HL-60 (cell line): ENCODE data around the gene STS.

Experiments used
- DNase-seq, 2 experiments: peaks; one replicate each; pipeline ENCODE4 v3.0.0-alpha.2; 2010 to 2020; ENCODE audit warnings: low read depth in 1 of 2, low spot score in 1 of 2
- H3K27ac ChIP-seq: fragments of 250-450 bp; sonication (Bioruptor Pico); replicated peaks from 2 replicates; pipeline ENCODE4 v1.5.1; 2020; ENCODE audit warnings: mild to moderate bottlenecking, moderate library complexity
- H3K27me3 ChIP-seq: fragments of 250-450 bp; sonication (Bioruptor Pico); 2 replicates; pipeline ENCODE4 v1.5.1; 2021; ENCODE audit warnings: mild to moderate bottlenecking, moderate library complexity; ENCODE audit not compliant: insufficient read depth, poor library complexity, severe bottlenecking
- H3K4me3 ChIP-seq: replicated peaks from 2 replicates; pipeline ENCODE4 v1.5.1; 2011; ENCODE audit warnings: mild to moderate bottlenecking, control low read depth, low read length; ENCODE audit not compliant: insufficient read depth
- CTCF ChIP-seq: IDR thresholded peaks from one replicate; pipeline ENCODE4 v1.5.1; 2011; ENCODE audit warnings: low read length, control low read depth, inconsistent platforms; ENCODE audit not compliant: insufficient read depth
- GABPA ChIP-seq: IDR thresholded peaks from 2 replicates; pipeline ENCODE4 v1.6.1; 2012; ENCODE audit warnings: low read depth
- POLR2AphosphoS5 ChIP-seq: IDR thresholded peaks from 2 replicates; pipeline ENCODE4 v1.6.1; 2012; ENCODE audit warnings: low read depth
- REST ChIP-seq: IDR thresholded peaks from 2 replicates; pipeline ENCODE4 v1.6.1; 2012; ENCODE audit warnings: low read depth; ENCODE audit not compliant: insufficient replicate concordance
- SPI1 ChIP-seq: IDR thresholded peaks from 2 replicates; pipeline ENCODE4 v1.6.1; 2012; ENCODE audit warnings: low read depth, mild to moderate bottlenecking, borderline replicate concordance

STS gene

GRCh38 chrX:7143076-7143475 lies 4.4 kb upstream of the STS start:
- Histone ChIP-seq H3K4me3 (no peak overlapping the region), H3K27ac (no peak overlapping the region), H3K27me3 (no peaks in the 10 kb centered on the region)
- no peak for TF ChIP-seq REST
- TF ChIP-seq SPI1: no peak
- no peak for TF ChIP-seq GABPA
- TF ChIP-seq CTCF: no peak
- TF ChIP-seq POLR2AphosphoS5: no peak
- no peak for DNase-seq

GRCh38 chrX:7143941-7144525 lies 3.5 kb upstream of the STS start:
- TF ChIP-seq REST (no peak), CTCF (no peak), POLR2AphosphoS5 (no peak), SPI1 (no peak), GABPA (no peak)
- no peak for DNase-seq
- Histone ChIP-seq H3K27ac (no peak overlapping the region), H3K4me3 (no peak overlapping the region), H3K27me3 (no peaks in the 10 kb centered on the region)

GRCh38 chrX:7145454-7145853 lies 2.1 kb upstream of the STS start:
- Histone ChIP-seq H3K27ac (no peak overlapping the region), H3K4me3 (no peak overlapping the region)
- no peak for TF ChIP-seq SPI1
- no peak for TF ChIP-seq CTCF
- TF ChIP-seq REST: no peak
- TF ChIP-seq POLR2AphosphoS5: no peak
- no peak for TF ChIP-seq GABPA

More at GRCh38 chrX:7145454-7145853, 2.1 kb upstream of the STS start:
- no peaks in the 10 kb centered on the region for H3K27me3 ChIP-seq
- DNase-seq: no peak
